K562 (cell line): Measurements from ENCODE around the gene MTG2. TPM values are rescaled to one million over a fixed set of nuclear protein-coding genes. Genes with fewer than 3 reads are reported as not detected.
A peak's percentile ranks its signal among the peaks of the same experiment; 100 is the strongest.

Source experiments
- ATAC-seq: fragments of 200-7000 bp; cut with Tn5 transposase; 3 replicates; pipeline ENCODE4 v1.9.1; 2020; ENCODE audit warnings: moderate library complexity
- BruUV-seq: library from RNA; stranded (reverse); fragments of 400-500 nt; replicated peaks from 2 replicates; lab custom pipeline; 2021; lab: Mats Ljungman, UMichigan
- CTCF ChIA-PET: fragments of 300-600 bp; formaldehyde crosslinking; extraction: SDS; loops from one replicate; lab custom pipeline; 2021; ENCODE audit warnings: low intra/inter-chr PET ratio; lab: Yijun Ruan, JAX
- POLR2A ChIA-PET: fragments of 300-600, 350-650 bp; sonication (Branson Sonifier 250); formaldehyde crosslinking; extraction: SDS; loops from one replicate; lab custom pipeline; 2021; ENCODE audit warnings: antibody characterized with exemption, inconsistent platforms; lab: Yijun Ruan, JAX
- DNase-seq, 4 experiments: peaks; one replicate each; pipeline versions ENCODE4 v3.0.0 to v3.0.0-alpha.2; 2011 to 2018; ENCODE audit warnings: low spot score in 3 of 4, mixed read lengths in 3 of 4; ENCODE audit errors: extremely low read depth in 1 of 4
- FAIRE-seq: peaks from 2 replicates; lab custom pipeline; 2011; peaks lifted over from hg19 to GRCh38; lab: Jason Lieb, UNC
- H2AFZ ChIP-seq: 2 replicates; pipeline ENCODE4 v1.6.0; 2011; ENCODE audit warnings: low read depth, low read length, control low read depth, inconsistent platforms
- H3K27ac ChIP-seq: fragments of 200-600 bp; 3 replicates; pipeline ENCODE4 v1.8.0; 2011; ENCODE audit warnings: low read depth, mild to moderate bottlenecking, control low read depth, inconsistent platforms, low read length, moderate library complexity, mixed read lengths; ENCODE audit errors: extremely low read depth
- H3K27me3 ChIP-seq, 2 experiments: fragments of 300-600 bp in 1 of 2; 2 replicates in 1 of 2; 3 replicates in 1 of 2; pipeline versions ENCODE4 v1.6.0 to v1.8.0; 2011; ENCODE audit warnings: inconsistent platforms in 2 of 2, low read length in 2 of 2, mild to moderate bottlenecking in 1 of 2, mixed read lengths in 1 of 2, moderate library complexity in 1 of 2; ENCODE audit not compliant: control insufficient read depth in 2 of 2, insufficient read depth in 2 of 2
- H3K36me3 ChIP-seq: fragments of 300-600 bp; 3 replicates; pipeline ENCODE4 v1.8.0; 2011; ENCODE audit warnings: mild to moderate bottlenecking, low read length, inconsistent platforms; ENCODE audit not compliant: control insufficient read depth, insufficient read depth
- H3K4me1 ChIP-seq, 2 experiments: fragments of 200-600 bp in 1 of 2; replicated peaks in 1 of 2; 2 replicates in 1 of 2; 3 replicates in 1 of 2; pipeline versions ENCODE4 v1.5.1 to v1.8.0; 2011; ENCODE audit warnings: inconsistent platforms in 2 of 2, low read length in 2 of 2, mild to moderate bottlenecking in 1 of 2, mixed read lengths in 1 of 2, moderate library complexity in 1 of 2; ENCODE audit not compliant: control insufficient read depth in 2 of 2, insufficient read depth in 2 of 2
- H3K4me2 ChIP-seq: 2 replicates; pipeline ENCODE4 v1.6.1; 2011; ENCODE audit warnings: low read length, control low read depth, inconsistent platforms, mixed read lengths; ENCODE audit not compliant: insufficient read depth
- H3K4me3 ChIP-seq: fragments of 200-600 bp; sonication (generic), shearing (Covaris generic); 2 replicates; pipeline ENCODE4 v1.5.1; 2016; ENCODE audit warnings: control low read depth, inconsistent platforms
- H3K79me2 ChIP-seq: fragments of 200-600 bp; 3 replicates; pipeline ENCODE4 v1.8.0; 2011; ENCODE audit warnings: low read length, inconsistent platforms; ENCODE audit not compliant: control insufficient read depth, insufficient read depth
- H3K9ac ChIP-seq, 2 experiments: 2 replicates each; pipeline versions ENCODE4 v1.6.0 to v1.6.1; 2011; ENCODE audit warnings: low read depth in 2 of 2, low read length in 2 of 2, control low read depth in 1 of 2, inconsistent platforms in 1 of 2, mild to moderate bottlenecking in 1 of 2, mixed read lengths in 1 of 2; ENCODE audit not compliant: insufficient read depth in 1 of 2
- H3K9me1 ChIP-seq: one replicate; pipeline ENCODE4 v1.6.0; 2011; ENCODE audit warnings: inconsistent platforms, mild to moderate bottlenecking, low read length, moderate library complexity; ENCODE audit not compliant: control insufficient read depth, insufficient read depth
- H3K9me3 ChIP-seq: replicated peaks from 2 replicates; pipeline ENCODE4 v1.5.1; 2011; ENCODE audit warnings: low read depth, low read length, inconsistent platforms; ENCODE audit not compliant: control insufficient read depth, insufficient read depth
- H4K20me1 ChIP-seq: replicated peaks from 2 replicates; pipeline ENCODE4 v1.6.1; 2011; ENCODE audit warnings: low read length, inconsistent platforms, mixed read lengths; ENCODE audit not compliant: control insufficient read depth, insufficient read depth
- ATF7 ChIP-seq: fragments of 450-650 bp; IDR thresholded peaks from 2 replicates; pipeline ENCODE4 v1.7.1; 2014; ENCODE audit warnings: mild to moderate bottlenecking, moderate library complexity
- FUS ChIP-seq: fragments of 200-400 bp; formaldehyde crosslinking; optimal IDR thresholded peaks from 2 replicates; pipeline ENCODE3; 2017; ENCODE audit warnings: low read depth, low read length
- MAZ ChIP-seq, 2 experiments: fragments of 450-650 bp in 1 of 2; sonication (generic) in 1 of 2; formaldehyde crosslinking; IDR thresholded peaks in 1 of 2; conservative IDR thresholded peaks in 1 of 2; 2 replicates each; pipeline versions ENCODE4 v1.4.0 to v1.5.0; 2020; ENCODE audit warnings: mild to moderate bottlenecking in 1 of 2, missing genetic modification reagents in 1 of 2
- MCM7 ChIP-seq, 2 experiments: fragments of 450-650 bp; IDR thresholded peaks; 2 replicates each; pipeline ENCODE4 v1.6.1; 2016 to 2018
- SMARCA4 ChIP-seq: fragments of 450-650 bp; IDR thresholded peaks from 2 replicates; pipeline ENCODE4 v1.6.1; 2016
- SREBF2 ChIP-seq: sonication (generic); formaldehyde crosslinking; IDR thresholded peaks from 2 replicates; pipeline ENCODE4 v1.4.0; 2020; ENCODE audit warnings: mild to moderate bottlenecking, missing genetic modification reagents
- USF1 ChIP-seq: sonication (generic); formaldehyde crosslinking; IDR thresholded peaks from 2 replicates; pipeline ENCODE4 v1.9.0; 2022; ENCODE audit warnings: mild to moderate bottlenecking, missing genetic modification reagents
- XRCC5 ChIP-seq: fragments of 200-400 bp; formaldehyde crosslinking; IDR thresholded peaks from 2 replicates; pipeline ENCODE4 v1.6.1; 2017; ENCODE audit warnings: low read depth, mild to moderate bottlenecking, low read length
- ZFP1 ChIP-seq: fragments of 450-650 bp; formaldehyde crosslinking; IDR thresholded peaks from 2 replicates; pipeline ENCODE4 v1.4.0; 2020; ENCODE audit warnings: mild to moderate bottlenecking, mixed read lengths
- ZFP36 ChIP-seq: fragments of 150-350 bp; IDR thresholded peaks from 2 replicates; pipeline ENCODE4 v1.6.1; 2018; ENCODE audit warnings: low read length, low read depth; ENCODE audit not compliant: partially characterized antibody
- ZFPM2 ChIP-seq: fragments of 250-450 bp; sonication (Bioruptor Pico); IDR thresholded peaks from 2 replicates; pipeline ENCODE4 v1.5.1; 2022; ENCODE audit warnings: mild to moderate bottlenecking
- ZNF408 ChIP-seq: fragments of 250-450 bp; sonication (Bioruptor Pico); IDR thresholded peaks from 2 replicates; pipeline ENCODE4 v1.4.0; 2020; ENCODE audit warnings: low read depth, mild to moderate bottlenecking, moderate library complexity
- ZNF644 ChIP-seq: fragments of 200-800 bp; sonication (Bioruptor generic); IDR thresholded peaks from 2 replicates; pipeline ENCODE4 v1.6.1; 2016; ENCODE audit warnings: low read depth, missing genetic modification characterization, missing compliant biosample characterization
- WGBS: fragments of 100-300 bp; shearing (Covaris generic); methylation state at CpG from one replicate; pipeline ENCODE4 v1.1.6; 2016; ENCODE audit warnings: low coverage, mixed read lengths; ENCODE audit not compliant: insufficient coverage; ENCODE audit errors: missing lambda C conversion rate; 5-methylcytosine and 5-hydroxymethylcytosine counted together
- in situ Hi-C: fragments of 300-500 bp; cut with MboI; formaldehyde crosslinking; loops from 4 replicates; pipeline ENCODE4 v1.15.0; 2018; ENCODE audit warnings: inconsistent platforms, mixed read lengths
- intact Hi-C: fragments of 100-400 bp; cut with micrococcal nuclease; formaldehyde crosslinking; loops from 2 replicates; pipeline ENCODE4 v1.14.2; 2022
- polyA plus RNA-seq, 8 experiments: library from polyadenylated mRNA; depleted of rRNA in 4 of 8; stranded (reverse) in 5 of 8; unstranded in 3 of 8; fragments of >200 nt; fragmentation: Nextera tagmentation in 2 of 8; fragmentation: Illumina TruSeq in 1 of 8; extraction: Ambion mirVana in 2 of 8; extraction: Trizol in 1 of 8; gene quantifications; 2 replicates each; pipeline versions ENCODE4 v1.2.1 to v1.2.3, GENCODE V29; 2011 to 2014; ENCODE audit warnings: inconsistent platforms in 1 of 8, missing spikeins in 1 of 8
- total RNA-seq, 7 experiments: library from RNA; depleted of rRNA in 6 of 7; stranded (reverse); fragments of >200 nt in 6 of 7; fragmentation: Illumina TruSeq in 2 of 7; extraction: Trizol in 2 of 7; gene quantifications; 2 replicates each; pipeline versions ENCODE4 v1.2.1 to v1.2.3, GENCODE V29; 2011 to 2021; ENCODE audit warnings: low replicate concordance in 1 of 7
- TF ChIP-seq, protein P1 (sequence below), 2 experiments: fragments of 450-650 bp in 1 of 2; sonication (generic) in 1 of 2; formaldehyde crosslinking in 1 of 2; IDR thresholded peaks in 1 of 2; conservative IDR thresholded peaks in 1 of 2; 2 replicates each; pipeline versions ENCODE4 v1.6.1 to v1.8.1; 2016 to 2023; ENCODE audit warnings: mild to moderate bottlenecking in 2 of 2, moderate library complexity in 2 of 2, inconsistent platforms in 1 of 2, missing genetic modification reagents in 1 of 2
- TF ChIP-seq, protein P2 (sequence below): sonication (generic); formaldehyde crosslinking; IDR thresholded peaks from 2 replicates; pipeline ENCODE4 v1.4.0; 2020; ENCODE audit warnings: mild to moderate bottlenecking, missing genetic modification reagents
- TF ChIP-seq, protein P3 (sequence below): fragments of 450-650 bp; formaldehyde crosslinking; IDR thresholded peaks from 2 replicates; pipeline ENCODE4 v1.4.0; 2022; ENCODE audit warnings: missing genetic modification characterization

Gene MTG2
- total and polyA plus RNA-seq, 9 of the 15 experiments (the other 6 are each of a cell fraction or from before 2014, with no cell fraction given), result 8.7 to 67.5 (median 44.5) TPM

GRCh38 chr20:62146019-62146755 is 36.6 kb upstream of the MTG2 start:
- intact Hi-C loops (loop anchor here (10.0 kb wide), 1 partner anchor 239 kb away; the partner anchor contains the start of gene RPS21), in situ Hi-C loops (no loop called here)
- H3K4me3 ChIP-seq, result no peak overlapping the region
- H4K20me1 ChIP-seq, result peaks cover 59% of the 10 kb centered on the region
- peaks cover 93% of the 10 kb centered on the region for H3K79me2 ChIP-seq
- H3K9me3 ChIP-seq, result no peaks in the 10 kb centered on the region
- peak overlapping the region; percentile 0; the same call in 1 of the 2 replicates for H2AFZ ChIP-seq
- peaks cover 42 to 80% of the 10 kb centered on the region in 2 experiments; a peak in 4 of 5 replicates for H3K4me1 ChIP-seq
- FAIRE-seq, result peak; percentile 98
- CTCF ChIA-PET, result interaction anchor here (0.6 kb wide), 1 partner anchor 78 kb away, joined by 3 read pairs; no protein-coding TSS in a partner anchor
- H3K36me3 ChIP-seq, result peaks cover 44% of the 10 kb centered on the region
- no TSS peak for BruUV-seq
- WGBS, result 35% methylated on average over 19 of the region's 22 CpGs
- POLR2A ChIA-PET, result interaction anchor here (1.0 to 1.2 kb wide), 3 partner anchors 9 to 31 kb away, joined by 3 to 4 read pairs (median 4); no protein-coding TSS in a partner anchor
- ATAC-seq, result peak; percentile 37
- H3K27me3 ChIP-seq, result no peaks in the 10 kb centered on the region
- peaks cover 3% of the 10 kb centered on the region for H3K9me1 ChIP-seq
- H3K4me2 ChIP-seq, result peak overlapping the region; percentile 17
- peak in 2 of 4 experiments; percentile 64 to 89 for DNase-seq
- H3K27ac ChIP-seq, result peak overlapping the region; percentile 54
- H3K9ac ChIP-seq, result peak overlapping the region; percentile 26 to 74; a peak in 2 of 4 replicates
- TF ChIP-seq ZFP1 (CRISPR knock-in tag) (no peak), ZNF644 (peak; percentile 84; the same call in 1 of the 2 replicates), MCM7 (IDR thresholded peaks at IDR 0.05) (no peak), ZFPM2 (no peak), USF1 (CRISPR knock-in tag) (peak; percentile 99), ZFP36 (no peak), SMARCA4 (0 out of 2 replicates have a peak, but pooled peaks have one; percentile 33), ATF7 (peak; percentile 74), FUS (no peak), SREBF2 (CRISPR knock-in tag) (no peak), XRCC5 (no peak), ZNF408 (CRISPR knock-in tag) (no peak), MAZ (CRISPR knock-in tag; conservative IDR thresholded peaks at IDR 0.05 in 1 of 2, IDR thresholded peaks at IDR 0.05 in 1 of 2) (no peak; a peak in 1 of 4 replicates)
- TF ChIP-seq, protein P1, sequence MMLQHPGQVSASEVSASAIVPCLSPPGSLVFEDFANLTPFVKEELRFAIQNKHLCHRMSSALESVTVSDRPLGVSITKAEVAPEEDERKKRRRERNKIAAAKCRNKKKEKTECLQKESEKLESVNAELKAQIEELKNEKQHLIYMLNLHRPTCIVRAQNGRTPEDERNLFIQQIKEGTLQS (IDR thresholded peaks at IDR 0.05), result 0 out of 2 replicates have a peak, but pooled peaks have one; percentile 19
- TF ChIP-seq, protein P1 (CRISPR knock-in tag; conservative IDR thresholded peaks at IDR 0.05), result no peak
- TF ChIP-seq, protein P2, sequence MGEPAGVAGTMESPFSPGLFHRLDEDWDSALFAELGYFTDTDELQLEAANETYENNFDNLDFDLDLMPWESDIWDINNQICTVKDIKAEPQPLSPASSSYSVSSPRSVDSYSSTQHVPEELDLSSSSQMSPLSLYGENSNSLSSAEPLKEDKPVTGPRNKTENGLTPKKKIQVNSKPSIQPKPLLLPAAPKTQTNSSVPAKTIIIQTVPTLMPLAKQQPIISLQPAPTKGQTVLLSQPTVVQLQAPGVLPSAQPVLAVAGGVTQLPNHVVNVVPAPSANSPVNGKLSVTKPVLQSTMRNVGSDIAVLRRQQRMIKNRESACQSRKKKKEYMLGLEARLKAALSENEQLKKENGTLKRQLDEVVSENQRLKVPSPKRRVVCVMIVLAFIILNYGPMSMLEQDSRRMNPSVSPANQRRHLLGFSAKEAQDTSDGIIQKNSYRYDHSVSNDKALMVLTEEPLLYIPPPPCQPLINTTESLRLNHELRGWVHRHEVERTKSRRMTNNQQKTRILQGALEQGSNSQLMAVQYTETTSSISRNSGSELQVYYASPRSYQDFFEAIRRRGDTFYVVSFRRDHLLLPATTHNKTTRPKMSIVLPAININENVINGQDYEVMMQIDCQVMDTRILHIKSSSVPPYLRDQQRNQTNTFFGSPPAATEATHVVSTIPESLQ, result peak; percentile 29; the same call in 1 of the 2 replicates
- TF ChIP-seq, protein P3, sequence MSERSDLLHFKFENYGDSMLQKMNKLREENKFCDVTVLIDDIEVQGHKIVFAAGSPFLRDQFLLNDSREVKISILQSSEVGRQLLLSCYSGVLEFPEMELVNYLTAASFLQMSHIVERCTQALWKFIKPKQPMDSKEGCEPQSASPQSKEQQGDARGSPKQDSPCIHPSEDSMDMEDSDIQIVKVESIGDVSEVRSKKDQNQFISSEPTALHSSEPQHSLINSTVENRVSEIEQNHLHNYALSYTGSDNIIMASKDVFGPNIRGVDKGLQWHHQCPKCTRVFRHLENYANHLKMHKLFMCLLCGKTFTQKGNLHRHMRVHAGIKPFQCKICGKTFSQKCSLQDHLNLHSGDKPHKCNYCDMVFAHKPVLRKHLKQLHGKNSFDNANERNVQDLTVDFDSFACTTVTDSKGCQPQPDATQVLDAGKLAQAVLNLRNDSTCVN (CRISPR knock-in tag), result no peak
